ENCODE results near the gene OR5K2. TPM values are rescaled to one million over a fixed set of nuclear protein-coding genes. Genes with fewer than 3 reads are reported as not detected.

OR5K2 gene
- not detected for polyA plus RNA-seq (2012; ENCODE audit: insufficient read length, low read depth)

GRCh38 chr3:98497381-98497780 is at the start of gene OR5K2:
Gene OR5K2, plus strand, starts transcription at chr3:98497681. Its CDS starts 0 bp downstream, at chr3:98497681.
- TF ChIP-seq FOXP2 (optimal IDR thresholded peaks at IDR 0.05; ENCODE audit: borderline replicate concordance, extremely low read depth, extremely low read length, insufficient read depth) (no peak), POLR2AphosphoS5 (IDR thresholded peaks at IDR 0.05; ENCODE audit: low read depth, low read length) (no peak), REST (IDR thresholded peaks at IDR 0.05; ENCODE audit: insufficient read depth in 1 of 2, low read depth in 2 of 2, low read length in 2 of 2) (no peak), TAF1 (IDR thresholded peaks at IDR 0.05; ENCODE audit: borderline replicate concordance, insufficient read depth, low read length) (no peak), SIN3A (IDR thresholded peaks at IDR 0.05; ENCODE audit: borderline replicate concordance, insufficient read depth, low read length) (no peak)

- TF ChIP-seq REST (IDR thresholded peaks at IDR 0.05; ENCODE audit: insufficient read depth in 1 of 2, low read depth in 2 of 2, low read length in 2 of 2), result no peak
- no peak for TF ChIP-seq FOXP2 (optimal IDR thresholded peaks at IDR 0.05; ENCODE audit: borderline replicate concordance, extremely low read depth, extremely low read length, insufficient read depth)
- TF ChIP-seq POLR2AphosphoS5 (IDR thresholded peaks at IDR 0.05; ENCODE audit: low read depth, low read length), result no peak
- TF ChIP-seq TAF1 (IDR thresholded peaks at IDR 0.05; ENCODE audit: borderline replicate concordance, insufficient read depth, low read length), result no peak
These were observed 47.8 kb upstream of the OR5K2 start for GRCh38 chr3:98449606-98450193.

GRCh38 chr3:98450372-98450771 is 47.1 kb upstream of the OR5K2 start:
- no peak for TF ChIP-seq POLR2AphosphoS5 (IDR thresholded peaks at IDR 0.05; ENCODE audit: low read depth, low read length)
- no peak for TF ChIP-seq TAF1 (IDR thresholded peaks at IDR 0.05; ENCODE audit: borderline replicate concordance, insufficient read depth, low read length)
- TF ChIP-seq FOXP2 (optimal IDR thresholded peaks at IDR 0.05; ENCODE audit: borderline replicate concordance, extremely low read depth, extremely low read length, insufficient read depth), result no peak
- no peak for TF ChIP-seq SIN3A (IDR thresholded peaks at IDR 0.05; ENCODE audit: borderline replicate concordance, insufficient read depth, low read length)
- no peak for TF ChIP-seq REST (IDR thresholded peaks at IDR 0.05; ENCODE audit: insufficient read depth in 1 of 2, low read depth in 2 of 2, low read length in 2 of 2)

GRCh38 chr3:98453827-98454226 is 43.7 kb upstream of the OR5K2 start:
- no peak for TF ChIP-seq TAF1 (IDR thresholded peaks at IDR 0.05; ENCODE audit: borderline replicate concordance, insufficient read depth, low read length)
- TF ChIP-seq POLR2AphosphoS5 (IDR thresholded peaks at IDR 0.05; ENCODE audit: low read depth, low read length), result no peak
- TF ChIP-seq SIN3A (IDR thresholded peaks at IDR 0.05; ENCODE audit: borderline replicate concordance, insufficient read depth, low read length), result no peak
- no peak for TF ChIP-seq FOXP2 (optimal IDR thresholded peaks at IDR 0.05; ENCODE audit: borderline replicate concordance, extremely low read depth, extremely low read length, insufficient read depth)
- no peak for TF ChIP-seq REST (IDR thresholded peaks at IDR 0.05; ENCODE audit: insufficient read depth in 1 of 2, low read depth in 2 of 2, low read length in 2 of 2)

Data from PFSK-1 (cell line).